HG02938 (cell line): ENCODE measurements around the gene LMO1.

ENCODE experiments used
- ATAC-seq: cut with Tn5 transposase; IDR thresholded peaks from one replicate; pipeline ENCODE4 v1.9.1; 2021; ENCODE audit warnings: mild to moderate bottlenecking, moderate library complexity; ENCODE audit not compliant: unreplicated experiment

Gene LMO1

DNA sequence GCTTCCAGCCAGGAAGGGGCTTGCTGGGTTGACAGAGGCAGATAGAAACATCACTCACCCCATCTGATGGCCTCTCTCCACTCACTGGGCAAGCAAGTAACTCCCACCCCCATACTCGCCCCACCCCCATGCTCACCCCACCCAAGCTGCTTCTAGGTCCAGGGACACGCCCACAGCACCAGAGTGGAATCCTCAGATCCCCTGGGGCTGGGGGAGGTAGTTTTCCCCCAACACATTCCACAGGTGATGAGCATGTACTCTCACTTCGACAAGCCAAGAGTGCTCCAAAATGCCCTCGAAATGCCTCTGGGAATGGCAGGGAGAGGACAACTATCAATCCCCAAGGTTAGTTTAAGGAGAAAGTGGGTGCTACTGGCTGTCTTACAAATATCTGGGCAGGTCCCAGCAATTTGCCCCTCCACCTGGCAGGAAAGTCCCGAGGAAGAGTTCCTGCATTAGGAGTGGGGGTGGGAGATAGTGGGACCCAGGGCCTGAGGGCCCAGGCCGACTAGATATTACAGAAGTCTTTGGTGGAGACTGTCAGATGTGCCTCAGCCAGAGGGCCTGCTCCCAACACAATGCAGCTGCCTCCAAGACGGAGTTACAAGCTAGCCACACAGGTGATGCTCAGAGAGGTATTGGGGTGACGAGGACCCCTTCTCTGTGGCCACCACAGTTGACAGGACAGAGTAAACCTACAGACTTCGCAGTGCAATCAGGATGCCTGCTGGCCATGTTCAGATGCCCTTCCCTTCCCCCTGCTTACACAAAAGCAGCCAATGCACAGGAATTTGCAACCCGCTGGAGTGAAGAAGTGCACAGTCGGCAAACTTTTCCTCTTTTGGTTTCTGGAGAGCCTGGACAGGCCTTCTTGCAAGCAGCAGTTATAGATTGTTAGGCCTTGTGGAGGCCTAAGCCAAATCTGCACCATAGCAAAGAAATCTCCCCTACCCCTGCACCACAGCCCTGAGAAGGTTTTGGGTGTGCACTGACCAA is 2.9 kb upstream of the LMO1 start:
- ATAC-seq = no peak

DNA sequence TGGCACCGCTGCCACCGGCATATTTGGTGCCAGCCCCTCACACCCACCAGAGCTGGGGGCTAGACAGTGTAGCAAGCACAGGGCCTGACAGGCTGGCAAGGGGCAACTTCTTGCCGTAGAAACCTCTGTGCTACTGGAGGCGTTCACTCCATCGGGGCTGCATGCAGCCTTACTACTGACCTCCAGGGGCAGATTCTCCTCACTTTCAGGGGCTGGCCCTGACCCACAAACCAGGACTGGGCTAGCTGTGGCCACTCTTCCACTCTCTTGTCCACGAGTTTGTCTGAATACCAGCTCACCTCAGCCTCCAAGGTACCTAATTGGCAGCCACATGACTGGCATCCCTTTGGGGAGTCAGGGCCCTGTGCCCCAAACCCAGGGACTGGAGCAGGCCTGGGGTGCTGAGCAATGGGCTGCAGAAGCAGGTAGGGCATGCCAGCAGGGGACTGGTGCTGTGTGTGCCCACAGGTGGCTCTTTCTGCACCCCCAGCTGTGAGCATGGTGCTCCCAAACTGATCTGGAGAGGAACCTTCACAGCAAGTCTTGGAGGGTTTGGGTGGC is 2.1 kb upstream of the LMO1 start:
- no peak for ATAC-seq

DNA sequence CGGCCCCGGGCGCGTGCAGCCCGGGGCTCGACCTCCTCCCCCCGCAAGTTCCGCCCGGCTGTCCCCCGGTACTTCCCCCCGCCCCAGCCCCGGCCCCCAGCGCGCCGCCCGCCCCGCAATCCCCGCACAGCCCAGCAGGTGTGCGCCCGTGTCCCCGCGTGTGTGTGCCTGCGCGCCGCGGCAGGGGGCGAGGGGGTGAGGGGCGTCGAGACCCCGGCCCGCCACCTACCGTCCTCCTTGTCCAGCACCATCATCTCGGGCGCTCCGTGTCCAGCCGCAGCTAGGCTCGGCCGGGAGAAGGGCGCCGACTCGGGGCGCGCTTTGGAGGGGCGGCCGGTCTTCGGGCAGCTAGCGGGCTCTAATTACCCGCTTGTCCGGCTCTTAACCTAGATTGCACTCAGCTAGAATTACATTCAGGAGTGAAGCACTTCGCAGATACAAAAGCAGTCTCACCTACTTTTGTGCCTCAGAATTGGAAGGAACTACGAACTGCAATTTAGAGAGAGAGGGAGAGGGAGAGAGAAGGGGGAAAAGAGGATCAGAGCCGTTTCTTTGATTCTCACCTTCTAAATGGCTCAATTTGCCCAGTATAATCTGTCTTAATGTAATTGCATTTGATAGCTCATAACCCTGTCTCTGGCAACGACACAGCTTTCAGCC is 439 bp downstream of the LMO1 start:
- ATAC-seq = no peak

DNA sequence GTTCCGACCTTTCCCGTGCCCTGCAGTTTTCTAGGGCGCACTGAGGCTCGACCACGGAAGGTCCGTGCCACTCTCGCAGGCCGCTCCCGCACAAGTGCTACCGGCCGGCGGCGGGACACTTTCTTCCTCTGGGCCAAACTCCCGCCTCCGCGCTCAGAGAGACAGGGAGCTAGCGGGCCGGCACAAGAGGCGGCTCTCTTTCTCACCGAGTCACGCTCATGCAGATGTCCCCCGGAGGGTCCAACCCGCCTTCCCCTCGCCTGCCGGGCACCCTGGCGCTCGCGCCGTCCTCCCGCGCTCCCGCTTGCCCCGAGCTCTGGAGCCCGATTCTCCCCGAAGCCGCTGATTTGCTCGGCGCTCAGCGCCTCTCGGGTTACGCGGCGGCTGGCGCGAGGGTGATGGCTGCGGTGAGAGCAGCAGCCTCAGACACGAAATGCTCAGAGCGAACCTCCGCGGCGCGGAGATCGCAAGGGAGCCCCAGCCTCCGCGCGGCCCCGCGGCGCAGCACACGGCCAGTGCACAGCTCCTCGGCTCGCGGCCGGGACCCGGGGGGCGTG is 1.0 kb downstream of the LMO1 start:
- ATAC-seq = no peak

DNA sequence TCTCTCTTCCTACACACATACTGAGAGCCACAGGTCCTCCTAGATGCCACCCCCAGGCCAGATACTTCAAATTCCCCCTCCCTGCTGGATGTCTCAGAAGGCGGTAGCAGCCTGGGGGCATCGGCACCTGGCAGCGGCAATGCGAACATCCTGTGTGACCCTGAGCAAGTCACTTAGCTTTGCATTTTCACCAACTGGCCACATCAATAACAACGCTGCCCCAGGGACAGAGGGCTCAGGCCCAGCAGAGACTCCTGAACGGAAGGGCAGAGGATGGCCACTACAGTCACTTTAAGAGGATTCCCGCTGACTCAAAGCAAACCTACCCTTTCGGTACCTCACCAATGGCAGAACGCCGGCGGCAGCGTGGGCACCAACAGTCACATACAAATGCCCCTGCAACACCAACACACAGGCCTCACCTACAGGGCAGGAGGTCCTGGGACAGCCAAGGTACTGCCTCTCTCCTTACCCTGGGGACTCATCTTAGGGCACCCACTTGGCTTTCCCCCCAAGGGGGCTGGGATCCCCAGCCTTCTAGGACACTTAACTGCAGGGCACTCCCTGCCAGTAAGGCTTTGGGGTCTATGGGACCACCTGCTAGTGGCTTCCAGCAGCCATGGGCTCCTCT is 1.6 kb downstream of the LMO1 start:
- ATAC-seq = no peak

DNA sequence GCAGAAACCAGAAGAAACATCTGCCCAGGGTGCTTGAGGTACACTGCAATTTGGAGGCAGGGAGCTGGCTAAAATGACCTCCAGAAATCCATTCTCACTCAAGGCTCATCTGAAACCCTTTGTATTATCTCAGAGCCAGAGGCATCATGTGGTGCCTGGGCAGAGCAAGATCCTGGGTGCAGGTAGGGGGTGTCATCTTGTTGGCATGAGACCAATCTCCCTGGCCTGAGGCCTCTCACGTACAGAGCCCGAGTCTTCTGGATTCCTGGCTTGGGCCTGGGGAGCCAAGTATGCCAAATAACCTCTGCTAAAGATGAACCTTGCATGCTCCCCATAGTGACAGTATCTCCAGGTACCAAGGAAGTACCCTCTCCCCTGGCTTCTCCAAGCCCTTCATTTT is 2.4 kb downstream of the LMO1 start:
- ATAC-seq = no peak

DNA sequence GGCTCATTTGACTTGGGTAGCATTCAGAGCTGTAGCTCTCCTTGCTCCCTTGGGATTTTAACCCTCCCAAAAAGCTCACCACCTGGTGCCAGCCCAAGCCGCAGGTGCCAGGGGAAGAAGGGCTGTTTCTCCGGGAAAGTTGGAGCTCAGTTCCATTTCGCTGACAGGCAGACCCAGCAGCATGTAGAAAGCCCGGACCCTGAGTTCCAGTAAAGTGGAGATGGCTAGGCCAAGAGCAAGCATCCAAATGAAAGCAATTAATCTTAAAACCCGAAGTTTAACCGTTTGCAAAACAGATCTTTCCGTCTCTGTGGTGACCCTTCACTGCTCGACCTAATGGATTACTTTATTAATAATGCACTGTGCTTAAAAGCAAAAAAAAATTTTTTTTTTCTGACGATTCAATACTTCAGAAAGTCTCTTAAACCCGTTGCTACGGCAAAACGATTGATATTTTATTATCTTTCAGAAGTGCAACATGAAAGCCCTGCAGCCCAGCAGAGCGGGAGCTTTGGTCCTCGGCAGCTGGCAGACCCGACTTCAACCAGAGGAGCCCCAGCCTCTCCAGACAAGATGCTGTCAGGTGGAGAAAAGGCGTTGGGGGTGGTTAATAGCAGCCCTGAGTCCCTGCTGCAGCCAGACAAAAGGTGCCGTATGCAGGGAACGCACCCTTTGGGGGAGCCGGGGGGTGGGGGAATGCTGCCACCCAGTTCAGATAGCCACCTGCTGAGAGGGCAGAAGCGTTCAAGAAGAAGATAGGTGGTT is 3.3 kb downstream of the LMO1 start:
- no peak for ATAC-seq

DNA sequence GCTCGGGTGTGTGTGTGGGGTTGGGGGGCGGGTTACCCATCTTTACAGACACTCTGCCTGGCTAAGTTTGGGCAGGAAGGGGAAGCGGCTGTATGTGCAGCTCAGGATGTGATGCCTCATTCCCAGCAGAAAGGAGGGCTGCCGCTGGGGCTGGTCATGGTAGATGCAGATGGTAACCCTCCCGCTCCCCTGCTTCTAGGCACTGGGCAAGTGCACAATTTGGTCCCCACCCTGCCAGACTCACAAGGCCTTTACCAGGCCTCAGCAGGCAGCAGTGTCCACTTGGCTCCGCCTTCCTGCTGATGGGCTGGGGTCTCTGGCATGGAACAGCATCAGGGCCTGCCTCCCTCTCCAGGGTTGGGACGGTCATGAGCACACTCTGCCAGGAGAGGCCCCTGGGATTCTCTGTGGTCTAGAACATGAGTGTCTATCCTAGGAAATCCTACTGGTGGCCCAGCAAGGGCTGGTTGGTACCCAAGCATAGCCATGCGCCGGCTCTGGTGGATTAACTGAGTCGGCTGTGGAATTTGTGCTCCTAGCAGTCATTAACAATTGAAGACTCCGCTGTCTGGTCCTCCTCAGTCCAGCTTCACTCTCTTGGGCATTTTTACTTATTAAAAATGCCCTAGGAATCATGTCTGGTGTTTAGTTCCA is 4.2 kb downstream of the LMO1 start:
- ATAC-seq = no peak

DNA sequence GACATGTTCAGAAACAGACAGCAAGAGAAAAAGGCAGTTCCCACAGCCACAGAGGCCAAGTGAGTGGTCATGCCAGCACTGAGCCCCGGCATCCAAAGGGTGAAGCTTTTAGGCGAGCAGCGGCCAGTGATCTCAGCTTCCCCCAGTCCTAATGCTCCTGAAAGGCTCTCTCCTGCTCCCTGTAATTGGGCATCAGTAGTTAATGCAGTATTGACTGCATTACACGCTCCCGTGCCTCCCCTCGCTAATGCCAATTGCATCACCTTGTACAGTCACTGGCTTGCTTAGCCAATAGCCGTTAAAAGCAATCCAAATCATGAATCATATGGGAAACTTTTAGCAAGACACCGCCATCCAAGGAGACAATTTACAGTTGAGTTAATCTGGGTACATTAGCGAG is 4.9 kb downstream of the LMO1 start:
- ATAC-seq = no peak

DNA sequence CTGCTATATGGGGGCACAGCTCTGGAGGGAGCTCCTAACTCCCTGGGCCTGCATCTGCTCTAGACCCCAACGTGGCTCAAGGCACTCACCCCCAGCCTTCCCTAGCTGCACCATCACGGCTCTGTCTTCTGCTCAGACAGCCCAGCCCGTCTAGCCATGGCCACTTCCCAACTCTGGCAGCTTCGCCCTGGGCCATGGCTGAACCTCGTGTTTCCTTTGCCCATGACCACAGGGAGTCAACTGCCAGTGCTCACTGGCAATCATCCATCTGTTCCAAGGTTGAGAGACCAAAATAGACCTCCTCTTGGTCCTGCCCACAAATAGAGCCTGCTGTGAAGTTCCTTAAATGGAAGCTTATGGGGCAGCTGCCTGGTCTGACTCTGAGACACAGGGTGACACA is 5.4 kb downstream of the LMO1 start:
- ATAC-seq = no peak

DNA sequence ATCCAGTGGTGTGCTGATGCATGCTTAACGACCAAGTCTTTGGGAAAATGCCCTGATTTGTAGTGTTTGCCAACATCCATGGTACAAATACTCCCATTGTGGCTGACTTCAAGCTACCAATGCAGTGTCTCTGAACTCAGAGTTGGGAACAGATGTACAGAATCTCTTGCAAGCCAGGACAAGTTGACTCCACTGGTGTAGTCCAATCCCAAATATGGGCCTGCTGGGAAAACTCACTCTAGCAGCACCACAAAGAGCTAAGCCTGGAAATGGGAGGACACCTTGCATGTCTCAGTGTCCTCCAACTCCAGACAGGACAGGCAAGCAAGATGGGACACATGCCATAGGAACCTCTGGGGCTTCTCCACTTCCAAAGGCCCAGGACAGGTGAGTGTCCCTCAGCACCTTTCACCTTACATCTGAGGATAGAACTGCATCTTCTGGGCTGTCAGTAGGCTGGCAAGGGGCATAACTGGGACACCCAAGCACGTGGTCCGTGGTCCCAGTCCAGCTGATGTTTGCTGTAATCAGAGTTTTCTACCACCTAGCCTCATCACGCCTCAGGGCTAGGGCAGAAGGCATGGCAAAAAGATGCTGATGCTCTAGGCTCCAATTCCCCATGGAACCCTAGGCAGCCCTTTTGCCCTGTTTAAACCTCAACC is 6.5 kb downstream of the LMO1 start:
- ATAC-seq = no peak

DNA sequence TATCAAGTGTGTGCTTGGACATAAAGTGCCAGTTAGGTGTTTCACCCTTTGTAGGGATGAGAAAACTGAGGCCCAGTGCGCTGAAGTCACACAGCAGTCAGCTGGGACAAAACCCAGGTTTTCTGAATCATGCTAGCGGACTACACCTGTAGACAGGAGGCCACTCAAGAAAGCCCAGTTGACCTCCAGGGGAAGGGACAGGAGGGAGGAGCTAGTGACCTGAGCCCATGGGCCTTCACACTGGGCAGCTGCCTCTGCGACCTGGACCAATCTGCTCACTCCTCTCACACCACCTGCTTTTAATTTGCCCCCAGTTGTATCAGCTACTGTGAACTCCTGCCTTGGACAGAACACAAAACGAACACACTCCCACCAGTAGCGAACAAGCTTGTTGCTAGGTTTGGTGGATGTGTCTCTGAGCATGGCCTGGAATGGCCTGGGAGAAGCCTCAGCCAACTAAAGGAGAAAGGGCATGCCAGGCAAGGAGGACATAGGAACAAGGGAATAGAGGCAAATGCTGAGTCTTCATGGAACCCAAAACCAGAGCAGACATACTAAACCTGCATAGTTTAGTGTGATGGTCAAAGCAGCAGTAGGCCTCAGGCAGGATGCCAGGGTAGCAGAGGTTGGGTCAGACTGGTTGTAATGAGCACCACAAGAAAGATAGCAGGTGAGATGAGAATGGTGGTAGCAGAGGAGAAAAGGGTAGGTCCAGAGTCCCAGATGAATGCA is 7.2 kb downstream of the LMO1 start:
- no peak for ATAC-seq

DNA sequence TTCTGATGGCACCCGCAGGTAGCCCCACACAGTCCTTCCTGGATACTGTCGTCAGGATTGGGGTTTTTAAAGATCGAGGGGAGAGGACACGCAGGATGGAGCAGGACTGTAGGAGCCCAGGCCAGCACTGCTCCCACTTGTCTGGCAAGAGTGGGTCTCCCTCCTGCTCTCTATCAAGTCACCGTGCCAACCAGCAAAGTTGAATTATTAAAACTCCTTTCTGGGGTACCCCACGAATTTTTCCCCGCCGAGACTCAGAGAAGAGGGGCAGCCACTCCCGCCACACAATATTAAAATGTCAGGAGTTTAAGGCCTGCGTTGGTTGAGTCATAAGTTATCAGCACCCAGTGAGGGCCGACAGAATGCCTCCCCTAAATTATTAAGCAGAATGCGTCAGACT is 10.1 kb downstream of the LMO1 start:
- no peak for ATAC-seq

DNA sequence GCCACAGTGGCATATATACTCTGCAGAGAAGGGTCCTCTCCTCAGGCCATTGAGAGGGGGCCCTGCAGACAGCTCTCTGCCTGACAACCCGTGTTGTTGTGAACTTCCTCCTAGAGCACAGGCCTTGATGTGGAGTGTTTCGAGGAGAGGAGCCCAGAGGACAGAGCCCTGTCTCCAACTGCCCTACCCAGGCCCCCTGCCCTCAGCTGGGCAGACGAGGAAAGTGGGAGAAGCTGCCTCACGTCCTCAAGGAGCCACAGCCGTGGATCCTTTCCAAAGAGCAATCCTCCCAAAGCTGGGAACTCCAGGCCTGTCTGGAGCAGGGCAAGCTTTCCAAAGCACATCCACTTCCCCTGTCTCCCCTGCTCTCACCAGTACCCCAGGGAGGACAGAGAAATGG is 10.7 kb downstream of the LMO1 start:
- ATAC-seq = no peak

DNA sequence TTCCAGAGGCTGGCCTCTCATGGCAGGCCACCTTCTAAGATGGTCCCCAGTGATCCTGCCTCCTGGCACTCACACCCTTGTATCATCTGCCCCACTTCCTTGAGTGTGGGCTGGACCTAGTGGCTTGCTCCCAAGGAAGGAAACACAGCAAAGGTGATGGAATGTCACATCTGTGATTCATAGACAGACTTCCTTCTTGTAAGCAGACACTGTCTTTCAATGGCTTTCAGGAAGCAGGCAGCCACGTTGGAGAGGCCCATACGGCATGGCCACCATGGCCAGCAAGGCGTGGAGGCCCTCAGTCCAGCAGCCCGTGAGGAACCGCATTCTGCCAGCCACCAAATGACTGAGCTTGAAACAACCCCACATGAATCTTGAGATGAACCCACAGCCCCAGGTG is 11.3 kb downstream of the LMO1 start:
- no peak for ATAC-seq

DNA sequence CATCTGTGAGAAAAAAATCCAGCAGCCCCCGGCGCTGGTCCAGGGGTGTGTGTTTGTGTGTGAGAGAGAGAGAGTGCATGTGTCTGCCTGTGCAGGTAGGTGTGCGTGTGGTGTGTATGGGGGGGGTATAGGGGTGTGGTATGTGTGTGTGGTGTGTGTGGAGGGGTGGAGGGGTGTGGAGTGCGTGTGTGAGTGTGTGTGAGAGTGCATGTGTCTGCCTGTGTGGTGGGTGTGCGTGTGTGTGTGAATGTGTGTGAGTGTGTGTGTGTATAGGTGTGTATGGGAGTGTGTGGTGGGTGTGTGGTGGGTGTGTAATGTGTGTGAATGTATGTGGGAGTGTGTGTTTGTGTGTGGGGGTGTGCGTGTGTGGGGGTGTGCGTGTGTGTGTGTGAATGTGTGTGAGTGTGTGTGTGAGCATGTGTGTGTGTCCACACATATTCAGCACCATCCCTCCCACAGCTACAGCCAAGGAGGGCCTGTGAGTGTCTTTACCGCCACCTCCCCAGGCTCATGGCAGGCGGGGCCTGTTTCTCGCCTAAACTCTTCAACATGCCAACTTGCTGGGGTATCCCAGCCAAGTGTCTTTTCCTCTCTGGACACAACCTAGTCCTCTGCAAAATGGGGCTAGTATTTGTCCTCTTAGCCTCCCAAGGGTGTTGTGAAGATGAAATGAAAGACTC is 11.9 kb downstream of the LMO1 start:
- ATAC-seq = no peak

DNA sequence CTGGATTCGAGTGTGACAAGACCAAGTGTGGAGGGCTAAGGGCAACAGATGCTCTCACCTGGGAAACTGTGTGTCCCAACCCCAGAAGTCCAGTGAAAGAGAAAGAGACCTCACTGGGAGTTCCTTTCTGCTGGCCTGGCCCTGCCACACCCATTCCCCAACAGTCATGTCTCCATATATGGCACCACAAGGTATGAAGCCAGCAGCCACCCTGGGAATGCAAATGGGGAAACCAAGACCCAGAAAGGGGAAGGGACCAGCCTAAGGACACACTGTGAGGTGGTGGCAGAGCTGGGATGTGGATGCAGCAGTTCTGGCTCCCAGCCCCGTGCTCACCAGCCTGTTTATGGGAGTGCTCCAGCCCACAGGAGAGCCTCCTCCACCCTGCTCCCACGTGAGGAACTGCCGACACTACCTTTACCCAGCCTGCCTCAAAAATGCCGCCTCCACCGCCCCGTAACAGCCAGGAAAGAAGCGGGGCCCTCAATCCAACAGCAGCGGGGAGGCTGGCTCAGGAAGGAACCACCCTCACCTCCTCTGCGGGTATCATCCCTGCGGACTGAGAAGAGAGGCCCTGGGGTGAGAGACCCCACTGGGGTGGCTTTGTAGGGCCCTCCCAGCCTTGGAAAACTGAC is 12.6 kb downstream of the LMO1 start:
- no peak for ATAC-seq

DNA sequence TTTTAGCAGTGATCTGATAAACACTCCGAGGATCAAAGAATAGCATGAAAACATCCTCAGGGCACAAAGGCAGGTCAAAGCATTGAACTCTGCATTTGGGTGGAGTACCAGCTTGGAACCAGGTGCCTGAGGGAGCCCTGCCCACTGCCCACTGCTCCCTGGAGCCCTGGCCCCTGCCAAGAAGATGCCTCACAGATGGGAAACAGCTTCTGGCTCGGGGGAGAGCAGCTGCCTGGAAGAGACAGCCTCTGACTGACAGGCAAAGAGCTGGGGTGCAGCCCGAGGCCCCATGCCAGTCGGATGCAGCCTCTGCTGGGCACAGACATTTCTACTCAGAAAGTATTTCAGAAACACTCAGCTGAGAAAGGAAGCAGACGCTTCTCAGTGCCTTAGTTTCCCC is 13.2 kb downstream of the LMO1 start:
- ATAC-seq = no peak
